K562 (cell line): ENCODE measurements around the gene HDLBP. TPM values are rescaled to one million over a fixed set of nuclear protein-coding genes. Genes with fewer than 3 reads are reported as not detected.

Source experiments
- FOS ChIP-seq: IDR thresholded peaks from 3 replicates; pipeline ENCODE4 v1.6.1; 2011; ENCODE audit not compliant: insufficient read length; ENCODE audit errors: extremely low read depth
- HCFC1 ChIP-seq: IDR thresholded peaks from 2 replicates; pipeline ENCODE4 v1.6.1; 2012; ENCODE audit warnings: low read depth, low read length, improper control_type of control experiment
- HSF4 ChIP-seq: fragments of 250-450 bp; sonication (Bioruptor Pico); IDR thresholded peaks from 2 replicates; pipeline ENCODE4 v2.1.2; 2022; ENCODE audit warnings: mild to moderate bottlenecking, moderate library complexity, borderline replicate concordance
- LARP7 ChIP-seq: fragments of 450-650 bp; IDR thresholded peaks from 2 replicates; pipeline ENCODE4 v1.6.1; 2016
- MAFF ChIP-seq: IDR thresholded peaks from 2 replicates; pipeline ENCODE4 v1.6.1; 2012; ENCODE audit warnings: low read length, improper control_type of control experiment
- MAX ChIP-seq: sonication (generic); formaldehyde crosslinking; IDR thresholded peaks from 2 replicates; pipeline ENCODE4 v1.9.0; 2022; ENCODE audit warnings: mild to moderate bottlenecking, missing genetic modification reagents
- MCM5 ChIP-seq: fragments of 450-650 bp; IDR thresholded peaks from 2 replicates; pipeline ENCODE4 v1.6.1; 2016; ENCODE audit warnings: low read depth
- NCOR1 ChIP-seq: fragments of 450-650 bp; IDR thresholded peaks from 2 replicates; pipeline ENCODE4 v1.6.1; 2016; ENCODE audit warnings: mild to moderate bottlenecking, moderate library complexity
- NR1H2 ChIP-seq: sonication (generic); formaldehyde crosslinking; IDR thresholded peaks from 2 replicates; pipeline ENCODE4 v1.4.0; 2020; ENCODE audit warnings: mild to moderate bottlenecking, missing genetic modification reagents
- NR2C2 ChIP-seq, 2 experiments: fragments of 200-800 bp in 1 of 2; sonication (Bioruptor generic) in 1 of 2; sonication (generic) in 1 of 2; formaldehyde crosslinking in 1 of 2; IDR thresholded peaks; 2 replicates each; pipeline versions ENCODE4 v1.6.1 to v1.8.0; 2016 to 2022; ENCODE audit warnings: mild to moderate bottlenecking in 1 of 2, missing compliant biosample characterization in 1 of 2, missing genetic modification characterization in 1 of 2, missing genetic modification reagents in 1 of 2
- PCBP2 ChIP-seq: fragments of 200-400 bp; formaldehyde crosslinking; IDR thresholded peaks from 2 replicates; pipeline ENCODE4 v1.6.1; 2018; ENCODE audit warnings: low read length, low read depth, mild to moderate bottlenecking, moderate library complexity; ENCODE audit not compliant: poor library complexity, severe bottlenecking
- PHF21A ChIP-seq: fragments of 450-650 bp; IDR thresholded peaks from 2 replicates; pipeline ENCODE4 v1.6.1; 2017; ENCODE audit warnings: low read depth, borderline replicate concordance
- POLR2AphosphoS2 ChIP-seq: IDR thresholded peaks from 2 replicates; pipeline ENCODE4 v1.6.1; 2012; ENCODE audit warnings: low read length, improper control_type of control experiment
- SLC30A9 ChIP-seq: fragments of 250-450 bp; sonication (Bioruptor Pico); IDR thresholded peaks from 2 replicates; pipeline ENCODE4 v1.8.0; 2022; ENCODE audit warnings: mild to moderate bottlenecking, moderate library complexity
- TCF7L2 ChIP-seq: fragments of 150-350 bp; IDR thresholded peaks from 2 replicates; pipeline ENCODE4 v1.6.1; 2016; ENCODE audit warnings: low read depth, mild to moderate bottlenecking, low read length, moderate library complexity
- YBX1 ChIP-seq: fragments of 450-650 bp; IDR thresholded peaks from 2 replicates; pipeline ENCODE4 v1.7.1; 2016; ENCODE audit warnings: mild to moderate bottlenecking
- ZBTB9 ChIP-seq: fragments of 450-650 bp; formaldehyde crosslinking; IDR thresholded peaks from 2 replicates; pipeline ENCODE4 v1.4.0; 2020; ENCODE audit warnings: mild to moderate bottlenecking, moderate library complexity
- ZFP30 ChIP-seq: fragments of 250-450 bp; sonication (Bioruptor Pico); IDR thresholded peaks from 2 replicates; pipeline ENCODE4 v1.8.0; 2022; ENCODE audit warnings: moderate library complexity, mild to moderate bottlenecking, inconsistent platforms, borderline replicate concordance
- ZNF184 ChIP-seq: sonication (generic); formaldehyde crosslinking; IDR thresholded peaks from 2 replicates; pipeline ENCODE4 v1.5.0; 2020; ENCODE audit warnings: missing genetic modification reagents
- ZNF263 ChIP-seq: sonication (generic); formaldehyde crosslinking; IDR thresholded peaks from 2 replicates; pipeline ENCODE4 v1.8.0; 2022; ENCODE audit warnings: mild to moderate bottlenecking, missing genetic modification reagents, borderline replicate concordance
- ZNF398 ChIP-seq: fragments of 250-450 bp; sonication (Bioruptor Pico); IDR thresholded peaks from 2 replicates; pipeline ENCODE4 v1.8.0; 2021; ENCODE audit warnings: moderate library complexity, mild to moderate bottlenecking, inconsistent platforms
- polyA plus RNA-seq, 8 experiments: library from polyadenylated mRNA; depleted of rRNA in 4 of 8; stranded (reverse) in 5 of 8; unstranded in 3 of 8; fragments of >200 nt; fragmentation: Nextera tagmentation in 2 of 8; fragmentation: Illumina TruSeq in 1 of 8; extraction: Ambion mirVana in 2 of 8; extraction: Trizol in 1 of 8; gene quantifications; 2 replicates each; pipeline versions ENCODE4 v1.2.1 to v1.2.3, GENCODE V29; 2011 to 2014; ENCODE audit warnings: inconsistent platforms in 1 of 8, missing spikeins in 1 of 8
- total RNA-seq, 7 experiments: library from RNA; depleted of rRNA in 6 of 7; stranded (reverse); fragments of >200 nt in 6 of 7; fragmentation: Illumina TruSeq in 2 of 7; extraction: Trizol in 2 of 7; gene quantifications; 2 replicates each; pipeline versions ENCODE4 v1.2.1 to v1.2.3, GENCODE V29; 2011 to 2021; ENCODE audit warnings: low replicate concordance in 1 of 7
- TF ChIP-seq, protein P1 (sequence below): IDR thresholded peaks from 3 replicates; pipeline ENCODE4 v1.6.1; 2011; ENCODE audit warnings: borderline replicate concordance, mild to moderate bottlenecking, moderate library complexity; ENCODE audit not compliant: insufficient read length; ENCODE audit errors: extremely low read depth

The HDLBP gene
- total and polyA plus RNA-seq, 9 of the 15 experiments (the other 6 are each of a cell fraction or from before 2014, with no cell fraction given), result 24.4 to 378 (median 146) TPM

GRCh38 chr2:241354668-241355658 lies 39.5 kb upstream of the HDLBP start (continued):
- TF ChIP-seq POLR2AphosphoS2 (peak; percentile 31; the same call in 1 of the 2 replicates), SLC30A9 (CRISPR knock-in tag) (no peak), MAX (peak; percentile 56), PCBP2 (no peak), PHF21A (no peak), NCOR1 (no peak), ZFP30 (no peak), MCM5 (no peak), HSF4 (no peak), LARP7 (no peak), YBX1 (no peak), NR2C2 (CRISPR knock-in tag; IDR thresholded peaks at IDR 0.05) (no peak), NR2C2 (tag; IDR thresholded peaks at IDR 0.05) (no peak), HCFC1 (no peak), ZBTB9 (CRISPR knock-in tag) (no peak), TCF7L2 (no peak), ZNF398 (no peak), ZNF263 (CRISPR knock-in tag) (no peak), MAFF (no peak), NR1H2 (CRISPR knock-in tag) (no peak), ZNF184 (no peak), FOS (no peak)
- TF ChIP-seq, protein P1, sequence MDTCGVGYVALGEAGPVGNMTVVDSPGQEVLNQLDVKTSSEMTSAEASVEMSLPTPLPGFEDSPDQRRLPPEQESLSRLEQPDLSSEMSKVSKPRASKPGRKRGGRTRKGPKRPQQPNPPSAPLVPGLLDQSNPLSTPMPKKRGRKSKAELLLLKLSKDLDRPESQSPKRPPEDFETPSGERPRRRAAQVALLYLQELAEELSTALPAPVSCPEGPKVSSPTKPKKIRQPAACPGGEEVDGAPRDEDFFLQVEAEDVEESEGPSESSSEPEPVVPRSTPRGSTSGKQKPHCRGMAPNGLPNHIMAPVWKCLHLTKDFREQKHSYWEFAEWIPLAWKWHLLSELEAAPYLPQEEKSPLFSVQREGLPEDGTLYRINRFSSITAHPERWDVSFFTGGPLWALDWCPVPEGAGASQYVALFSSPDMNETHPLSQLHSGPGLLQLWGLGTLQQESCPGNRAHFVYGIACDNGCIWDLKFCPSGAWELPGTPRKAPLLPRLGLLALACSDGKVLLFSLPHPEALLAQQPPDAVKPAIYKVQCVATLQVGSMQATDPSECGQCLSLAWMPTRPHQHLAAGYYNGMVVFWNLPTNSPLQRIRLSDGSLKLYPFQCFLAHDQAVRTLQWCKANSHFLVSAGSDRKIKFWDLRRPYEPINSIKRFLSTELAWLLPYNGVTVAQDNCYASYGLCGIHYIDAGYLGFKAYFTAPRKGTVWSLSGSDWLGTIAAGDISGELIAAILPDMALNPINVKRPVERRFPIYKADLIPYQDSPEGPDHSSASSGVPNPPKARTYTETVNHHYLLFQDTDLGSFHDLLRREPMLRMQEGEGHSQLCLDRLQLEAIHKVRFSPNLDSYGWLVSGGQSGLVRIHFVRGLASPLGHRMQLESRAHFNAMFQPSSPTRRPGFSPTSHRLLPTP, result no peak
